Measurements from ENCODE around the gene MESD. TPM values are rescaled to one million over a fixed set of nuclear protein-coding genes. Genes with fewer than 3 reads are reported as not detected.
A peak's percentile ranks its signal among the peaks of the same experiment; 100 is the strongest.

The MESD gene
- total RNA-seq, 4 donors from 2014 or later = 14.1 to 38.2 (median 24.7) TPM

GRCh38 chr15:80982839-80983238, 6.8 kb downstream of the MESD start:
- Histone ChIP-seq H3K4me1 (peaks cover 26% of the 10 kb centered on the region), H3K4me3 (no peak overlapping the region), H3K27me3 (no peaks in the 10 kb centered on the region), H3K36me3 (peaks cover 36% of the 10 kb centered on the region), H3K27ac (no peak overlapping the region), H3K9me3 (no peaks in the 10 kb centered on the region)
- 92% methylated on average over 5 of the region's 5 CpGs for WGBS
- no peak for TF ChIP-seq POLR2AphosphoS5 (IDR thresholded peaks at IDR 0.05)
- TF ChIP-seq CTCF (IDR thresholded peaks at IDR 0.05) = no peak
- no peak for TF ChIP-seq POLR2A (IDR thresholded peaks at IDR 0.05)
- TF ChIP-seq EP300 (IDR thresholded peaks at IDR 0.05) = no peak
- no peak for DNase-seq (ENCODE audit: low spot score in 2 of 2)

GRCh38 chr15:80982205-80982604, 7.4 kb downstream of the MESD start:
- H3K4me3 ChIP-seq = no peak overlapping the region
- TF ChIP-seq EP300 (IDR thresholded peaks at IDR 0.05) = no peak
- no peak for TF ChIP-seq POLR2AphosphoS5 (IDR thresholded peaks at IDR 0.05)
- no peak for TF ChIP-seq CTCF (IDR thresholded peaks at IDR 0.05)
- no peak for TF ChIP-seq POLR2A (IDR thresholded peaks at IDR 0.05)
- H3K4me1 ChIP-seq = peaks cover 27% of the 10 kb centered on the region
- no peak overlapping the region for H3K27ac ChIP-seq
- no peak for DNase-seq (ENCODE audit: low spot score in 2 of 2)
- no peaks in the 10 kb centered on the region for H3K27me3 ChIP-seq
- peaks cover 36% of the 10 kb centered on the region for H3K36me3 ChIP-seq
- H3K9me3 ChIP-seq = no peaks in the 10 kb centered on the region
- WGBS = 89% methylated on average over 2 of the region's 2 CpGs

GRCh38 chr15:80979538-80980200, 9.9 kb downstream of the MESD start:
- Histone ChIP-seq H3K4me3 (no peak overlapping the region), H3K4me1 (peaks cover 15% of the 10 kb centered on the region), H3K27ac (no peak overlapping the region), H3K27me3 (no peaks in the 10 kb centered on the region), H3K9me3 (no peaks in the 10 kb centered on the region), H3K36me3 (peaks cover 41% of the 10 kb centered on the region)
- 86% methylated on average over 8 of the region's 8 CpGs for WGBS
- no peak for DNase-seq (ENCODE audit: low spot score in 2 of 2)
- TF ChIP-seq EP300 (IDR thresholded peaks at IDR 0.05) = no peak
- TF ChIP-seq POLR2AphosphoS5 (IDR thresholded peaks at IDR 0.05) = no peak
- no peak for TF ChIP-seq CTCF (IDR thresholded peaks at IDR 0.05)
- no peak for TF ChIP-seq POLR2A (IDR thresholded peaks at IDR 0.05)

GRCh38 chr15:80978685-80979329, 10.8 kb downstream of the MESD start:
- peaks cover 41% of the 10 kb centered on the region for H3K36me3 ChIP-seq
- no peak for TF ChIP-seq EP300 (IDR thresholded peaks at IDR 0.05)
- TF ChIP-seq CTCF (IDR thresholded peaks at IDR 0.05) = no peak
- no peak for TF ChIP-seq POLR2AphosphoS5 (IDR thresholded peaks at IDR 0.05)
- no peak for TF ChIP-seq POLR2A (IDR thresholded peaks at IDR 0.05)
- H3K27ac ChIP-seq = no peak overlapping the region

GRCh38 chr15:80977627-80978036, 12.0 kb downstream of the MESD start:
- H3K4me1 ChIP-seq = peaks cover 14% of the 10 kb centered on the region
- peaks cover 41% of the 10 kb centered on the region for H3K36me3 ChIP-seq
- no peaks in the 10 kb centered on the region for H3K27me3 ChIP-seq
- DNase-seq (ENCODE audit: low spot score in 2 of 2) = peak in 1 of 2 donors; percentile 86
- no peak overlapping the region for H3K27ac ChIP-seq
- no peak overlapping the region for H3K4me3 ChIP-seq
- H3K9me3 ChIP-seq = no peaks in the 10 kb centered on the region
- 5% methylated on average over 7 of the region's 7 CpGs for WGBS
- TF ChIP-seq POLR2AphosphoS5 (IDR thresholded peaks at IDR 0.05) (no peak), EP300 (IDR thresholded peaks at IDR 0.05) (no peak), CTCF (IDR thresholded peaks at IDR 0.05) (peak; percentile 44 to 75)

More at GRCh38 chr15:80978685-80979329, 10.8 kb downstream of the MESD start:
- no peaks in the 10 kb centered on the region for H3K27me3 ChIP-seq
- 83% methylated on average over 7 of the region's 7 CpGs for WGBS
- H3K4me1 ChIP-seq = peaks cover 11% of the 10 kb centered on the region
- DNase-seq (ENCODE audit: low spot score in 2 of 2) = no peak
- no peak overlapping the region for H3K4me3 ChIP-seq
- H3K9me3 ChIP-seq = no peaks in the 10 kb centered on the region
